ENCODE data around the gene ST7. TPM values are rescaled to one million over a fixed set of nuclear protein-coding genes. Genes with fewer than 3 reads are reported as not detected.

Gene ST7
- total RNA-seq, 1 experiment from 2014 or later, result 12.4 TPM

DNA sequence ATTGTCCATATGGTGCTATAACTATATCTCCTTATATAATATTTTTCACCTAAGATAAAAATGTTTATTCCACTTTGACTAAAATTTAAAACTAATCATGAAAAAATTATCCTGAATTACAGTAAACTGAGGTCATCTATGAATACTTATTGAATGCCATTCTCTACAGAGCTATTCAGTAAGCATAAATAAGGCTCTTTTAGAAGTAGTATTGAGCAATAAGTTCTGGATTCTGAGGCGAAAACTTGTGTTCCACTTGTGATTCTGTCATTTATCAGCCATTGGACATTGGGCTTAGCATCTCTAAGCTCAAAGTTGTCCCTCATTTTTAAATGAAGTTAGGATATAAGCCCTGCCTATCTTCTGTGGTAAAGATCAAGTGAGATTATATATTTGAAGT is 238.8 kb downstream of the ST7 start:
- POLR2A ChIA-PET, result no interaction called here

More for the DNA sequence above, 238.8 kb downstream of the ST7 start:
- DNase-seq (ENCODE audit: low spot score) (no peak), ATAC-seq (no peak)
- Mint-ChIP-seq H3K27ac (no peak overlapping the region), H3K9me3 (no peaks in the 10 kb centered on the region), H3K36me3 (no peaks in the 10 kb centered on the region), H3K4me1 (peaks cover 7% of the 10 kb centered on the region), H3K4me3 (no peak overlapping the region), H3K27me3 (ENCODE audit: low read depth) (no peaks in the 10 kb centered on the region)
- TF ChIP-seq ZNF416 (CRISPR knock-in tag; IDR thresholded peaks at IDR 0.05) (no peak), EMX1 (CRISPR knock-in tag; IDR thresholded peaks at IDR 0.05) (no peak), GTF2I (CRISPR knock-in tag; conservative IDR thresholded peaks at IDR 0.05) (no peak), ZNF219 (CRISPR knock-in tag; IDR thresholded peaks at IDR 0.05; ENCODE audit: borderline replicate concordance) (no peak), SMAD4 (CRISPR knock-in tag; IDR thresholded peaks at IDR 0.05) (no peak), ZBTB21 (CRISPR knock-in tag; IDR thresholded peaks at IDR 0.05; ENCODE audit: borderline replicate concordance) (no peak), NFATC4 (CRISPR knock-in tag; IDR thresholded peaks at IDR 0.05) (no peak), SMAD3 (CRISPR knock-in tag; IDR thresholded peaks at IDR 0.05; ENCODE audit: borderline replicate concordance) (no peak), IRF2 (CRISPR knock-in tag; IDR thresholded peaks at IDR 0.05; ENCODE audit: borderline replicate concordance, low read depth) (no peak)
- TF ChIP-seq, protein P1, sequence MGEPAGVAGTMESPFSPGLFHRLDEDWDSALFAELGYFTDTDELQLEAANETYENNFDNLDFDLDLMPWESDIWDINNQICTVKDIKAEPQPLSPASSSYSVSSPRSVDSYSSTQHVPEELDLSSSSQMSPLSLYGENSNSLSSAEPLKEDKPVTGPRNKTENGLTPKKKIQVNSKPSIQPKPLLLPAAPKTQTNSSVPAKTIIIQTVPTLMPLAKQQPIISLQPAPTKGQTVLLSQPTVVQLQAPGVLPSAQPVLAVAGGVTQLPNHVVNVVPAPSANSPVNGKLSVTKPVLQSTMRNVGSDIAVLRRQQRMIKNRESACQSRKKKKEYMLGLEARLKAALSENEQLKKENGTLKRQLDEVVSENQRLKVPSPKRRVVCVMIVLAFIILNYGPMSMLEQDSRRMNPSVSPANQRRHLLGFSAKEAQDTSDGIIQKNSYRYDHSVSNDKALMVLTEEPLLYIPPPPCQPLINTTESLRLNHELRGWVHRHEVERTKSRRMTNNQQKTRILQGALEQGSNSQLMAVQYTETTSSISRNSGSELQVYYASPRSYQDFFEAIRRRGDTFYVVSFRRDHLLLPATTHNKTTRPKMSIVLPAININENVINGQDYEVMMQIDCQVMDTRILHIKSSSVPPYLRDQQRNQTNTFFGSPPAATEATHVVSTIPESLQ (CRISPR knock-in tag; IDR thresholded peaks at IDR 0.05), result no peak
- TF ChIP-seq, protein P2, sequence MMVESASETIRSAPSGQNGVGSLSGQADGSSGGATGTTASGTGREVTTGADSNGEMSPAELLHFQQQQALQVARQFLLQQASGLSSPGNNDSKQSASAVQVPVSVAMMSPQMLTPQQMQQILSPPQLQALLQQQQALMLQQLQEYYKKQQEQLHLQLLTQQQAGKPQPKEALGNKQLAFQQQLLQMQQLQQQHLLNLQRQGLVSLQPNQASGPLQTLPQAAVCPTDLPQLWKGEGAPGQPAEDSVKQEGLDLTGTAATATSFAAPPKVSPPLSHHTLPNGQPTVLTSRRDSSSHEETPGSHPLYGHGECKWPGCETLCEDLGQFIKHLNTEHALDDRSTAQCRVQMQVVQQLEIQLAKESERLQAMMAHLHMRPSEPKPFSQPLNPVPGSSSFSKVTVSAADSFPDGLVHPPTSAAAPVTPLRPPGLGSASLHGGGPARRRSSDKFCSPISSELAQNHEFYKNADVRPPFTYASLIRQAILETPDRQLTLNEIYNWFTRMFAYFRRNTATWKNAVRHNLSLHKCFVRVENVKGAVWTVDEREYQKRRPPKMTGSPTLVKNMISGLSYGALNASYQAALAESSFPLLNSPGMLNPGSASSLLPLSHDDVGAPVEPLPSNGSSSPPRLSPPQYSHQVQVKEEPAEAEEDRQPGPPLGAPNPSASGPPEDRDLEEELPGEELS (CRISPR knock-in tag; IDR thresholded peaks at IDR 0.05), result no peak
- TF ChIP-seq, protein P3, sequence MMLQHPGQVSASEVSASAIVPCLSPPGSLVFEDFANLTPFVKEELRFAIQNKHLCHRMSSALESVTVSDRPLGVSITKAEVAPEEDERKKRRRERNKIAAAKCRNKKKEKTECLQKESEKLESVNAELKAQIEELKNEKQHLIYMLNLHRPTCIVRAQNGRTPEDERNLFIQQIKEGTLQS (CRISPR knock-in tag; conservative IDR thresholded peaks at IDR 0.05), result no peak
- TF ChIP-seq, protein P4, sequence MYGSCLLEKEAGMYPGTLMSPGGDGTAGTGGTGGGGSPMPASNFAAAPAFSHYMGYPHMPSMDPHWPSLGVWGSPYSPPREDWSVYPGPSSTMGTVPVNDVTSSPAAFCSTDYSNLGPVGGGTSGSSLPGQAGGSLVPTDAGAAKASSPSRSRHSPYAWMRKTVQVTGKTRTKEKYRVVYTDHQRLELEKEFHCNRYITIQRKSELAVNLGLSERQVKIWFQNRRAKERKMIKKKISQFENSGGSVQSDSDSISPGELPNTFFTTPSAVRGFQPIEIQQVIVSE (CRISPR knock-in tag; IDR thresholded peaks at IDR 0.05; ENCODE audit: borderline replicate concordance), result no peak
- TF ChIP-seq, protein P5, sequence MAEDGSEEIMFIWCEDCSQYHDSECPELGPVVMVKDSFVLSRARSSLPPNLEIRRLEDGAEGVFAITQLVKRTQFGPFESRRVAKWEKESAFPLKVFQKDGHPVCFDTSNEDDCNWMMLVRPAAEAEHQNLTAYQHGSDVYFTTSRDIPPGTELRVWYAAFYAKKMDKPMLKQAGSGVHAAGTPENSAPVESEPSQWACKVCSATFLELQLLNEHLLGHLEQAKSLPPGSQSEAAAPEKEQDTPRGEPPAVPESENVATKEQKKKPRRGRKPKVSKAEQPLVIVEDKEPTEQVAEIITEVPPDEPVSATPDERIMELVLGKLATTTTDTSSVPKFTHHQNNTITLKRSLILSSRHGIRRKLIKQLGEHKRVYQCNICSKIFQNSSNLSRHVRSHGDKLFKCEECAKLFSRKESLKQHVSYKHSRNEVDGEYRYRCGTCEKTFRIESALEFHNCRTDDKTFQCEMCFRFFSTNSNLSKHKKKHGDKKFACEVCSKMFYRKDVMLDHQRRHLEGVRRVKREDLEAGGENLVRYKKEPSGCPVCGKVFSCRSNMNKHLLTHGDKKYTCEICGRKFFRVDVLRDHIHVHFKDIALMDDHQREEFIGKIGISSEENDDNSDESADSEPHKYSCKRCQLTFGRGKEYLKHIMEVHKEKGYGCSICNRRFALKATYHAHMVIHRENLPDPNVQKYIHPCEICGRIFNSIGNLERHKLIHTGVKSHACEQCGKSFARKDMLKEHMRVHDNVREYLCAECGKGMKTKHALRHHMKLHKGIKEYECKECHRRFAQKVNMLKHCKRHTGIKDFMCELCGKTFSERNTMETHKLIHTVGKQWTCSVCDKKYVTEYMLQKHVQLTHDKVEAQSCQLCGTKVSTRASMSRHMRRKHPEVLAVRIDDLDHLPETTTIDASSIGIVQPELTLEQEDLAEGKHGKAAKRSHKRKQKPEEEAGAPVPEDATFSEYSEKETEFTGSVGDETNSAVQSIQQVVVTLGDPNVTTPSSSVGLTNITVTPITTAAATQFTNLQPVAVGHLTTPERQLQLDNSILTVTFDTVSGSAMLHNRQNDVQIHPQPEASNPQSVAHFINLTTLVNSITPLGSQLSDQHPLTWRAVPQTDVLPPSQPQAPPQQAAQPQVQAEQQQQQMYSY (CRISPR knock-in tag; IDR thresholded peaks at IDR 0.05), result no peak
- TF ChIP-seq, protein P6, sequence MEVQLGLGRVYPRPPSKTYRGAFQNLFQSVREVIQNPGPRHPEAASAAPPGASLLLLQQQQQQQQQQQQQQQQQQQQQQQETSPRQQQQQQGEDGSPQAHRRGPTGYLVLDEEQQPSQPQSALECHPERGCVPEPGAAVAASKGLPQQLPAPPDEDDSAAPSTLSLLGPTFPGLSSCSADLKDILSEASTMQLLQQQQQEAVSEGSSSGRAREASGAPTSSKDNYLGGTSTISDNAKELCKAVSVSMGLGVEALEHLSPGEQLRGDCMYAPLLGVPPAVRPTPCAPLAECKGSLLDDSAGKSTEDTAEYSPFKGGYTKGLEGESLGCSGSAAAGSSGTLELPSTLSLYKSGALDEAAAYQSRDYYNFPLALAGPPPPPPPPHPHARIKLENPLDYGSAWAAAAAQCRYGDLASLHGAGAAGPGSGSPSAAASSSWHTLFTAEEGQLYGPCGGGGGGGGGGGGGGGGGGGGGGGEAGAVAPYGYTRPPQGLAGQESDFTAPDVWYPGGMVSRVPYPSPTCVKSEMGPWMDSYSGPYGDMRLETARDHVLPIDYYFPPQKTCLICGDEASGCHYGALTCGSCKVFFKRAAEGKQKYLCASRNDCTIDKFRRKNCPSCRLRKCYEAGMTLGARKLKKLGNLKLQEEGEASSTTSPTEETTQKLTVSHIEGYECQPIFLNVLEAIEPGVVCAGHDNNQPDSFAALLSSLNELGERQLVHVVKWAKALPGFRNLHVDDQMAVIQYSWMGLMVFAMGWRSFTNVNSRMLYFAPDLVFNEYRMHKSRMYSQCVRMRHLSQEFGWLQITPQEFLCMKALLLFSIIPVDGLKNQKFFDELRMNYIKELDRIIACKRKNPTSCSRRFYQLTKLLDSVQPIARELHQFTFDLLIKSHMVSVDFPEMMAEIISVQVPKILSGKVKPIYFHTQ (CRISPR knock-in tag; IDR thresholded peaks at IDR 0.05), result no peak
- CTCF ChIA-PET, result interaction anchor here (0.6 kb wide), 1 partner anchor 861 kb away, joined by 3 read pairs; no protein-coding TSS in a partner anchor

Data from WTC11 (cell line).